T-cell (primary cell): ENCODE measurements around the gene PSMA7. TPM values are rescaled to one million over a fixed set of nuclear protein-coding genes. Genes with fewer than 3 reads are reported as not detected.

Experiments
- ATAC-seq, 4 experiments: fragments of 200-7000 bp in 3 of 4; fragments of 150-1000 bp in 1 of 4; cut with Tn5 transposase; replicated peaks in 1 of 4; 1 replicate in 3 of 4; 2 replicates in 1 of 4; pipeline ENCODE4 v1.10.0; 2021; ENCODE audit warnings: moderate library complexity in 3 of 4, mild to moderate bottlenecking in 2 of 4, moderate number of reproducible peaks in 1 of 4
- CTCF ChIA-PET, 2 donors: fragments of 300-600 bp; sonication (Branson Sonifier 250); formaldehyde crosslinking; loops; one replicate each; lab custom pipeline; 2022; ENCODE audit warnings: antibody characterized with exemption in 2 of 2; lab: Charles Lee
- POLR2A ChIA-PET, 2 donors: fragments of 300-600 bp; sonication (Branson Sonifier 250); formaldehyde crosslinking; loops; one replicate each; lab custom pipeline; 2022; ENCODE audit warnings: antibody characterized with exemption in 2 of 2; lab: Charles Lee
- DNase-seq, 35 experiments: peaks; one replicate each; pipeline versions ENCODE4 v3.0.0 to v3.0.0-alpha.2; 2013 to 2023
- H3K27ac ChIP-seq: one replicate; pipeline ENCODE4 v1.5.1; 2013; ENCODE audit warnings: low read length
- H3K27me3 ChIP-seq, 2 experiments: replicated peaks in 1 of 2; 1 replicate in 1 of 2; 2 replicates in 1 of 2; pipeline versions ENCODE4 v1.6.1 to v1.7.0; 2013; ENCODE audit warnings: low read length in 1 of 2, mixed read lengths in 1 of 2; ENCODE audit not compliant: control insufficient read depth in 2 of 2, insufficient read depth in 2 of 2; ENCODE audit errors: extremely low read depth in 1 of 2
- H3K36me3 ChIP-seq, 2 donors: 1 replicate in 1 of 2; 2 replicates in 1 of 2; pipeline versions ENCODE4 v1.6.1 to v1.7.0; 2013; ENCODE audit warnings: low read length in 1 of 2; ENCODE audit not compliant: control insufficient read depth in 2 of 2, insufficient read depth in 1 of 2; ENCODE audit errors: extremely low read depth in 1 of 2
- H3K4me1 ChIP-seq, 2 experiments: 1 replicate in 1 of 2; 2 replicates in 1 of 2; pipeline versions ENCODE4 v1.6.1 to v1.7.0; 2013; ENCODE audit warnings: low read length in 2 of 2, mixed read lengths in 1 of 2; ENCODE audit not compliant: insufficient read depth in 2 of 2, control insufficient read depth in 1 of 2; ENCODE audit errors: extremely low read depth in 1 of 2
- H3K4me3 ChIP-seq, 2 donors: 1 replicate in 1 of 2; 2 replicates in 1 of 2; pipeline versions ENCODE4 v1.5.1 to v1.7.0; 2013; ENCODE audit warnings: mild to moderate bottlenecking in 2 of 2, low read length in 1 of 2, moderate library complexity in 1 of 2; ENCODE audit not compliant: control insufficient read depth in 1 of 2; ENCODE audit errors: extremely low read depth in 1 of 2
- H3K9me3 ChIP-seq: 2 replicates; pipeline ENCODE4 v1.7.0; 2013
- H3K27ac Mint-ChIP-seq, 2 donors: one replicate each; pipeline ENCODE4 v1.8.0; 2020 to 2021; ENCODE audit warnings: mild to moderate bottlenecking in 2 of 2, mixed read lengths in 2 of 2
- H3K27me3 Mint-ChIP-seq, 2 donors: one replicate each; pipeline ENCODE4 v1.8.0; 2021 to 2022; ENCODE audit warnings: mixed read lengths in 2 of 2
- H3K36me3 Mint-ChIP-seq: one replicate; pipeline ENCODE4 v1.8.0; 2021; ENCODE audit warnings: mixed read lengths
- H3K4me1 Mint-ChIP-seq, 3 donors: one replicate each; pipeline ENCODE4 v1.8.0; 2020 to 2022; ENCODE audit warnings: mixed read lengths in 3 of 3, mild to moderate bottlenecking in 1 of 3
- H3K4me3 Mint-ChIP-seq, 3 donors: one replicate each; pipeline ENCODE4 v1.8.0; 2020 to 2022; ENCODE audit warnings: mild to moderate bottlenecking in 3 of 3, mixed read lengths in 3 of 3, moderate library complexity in 3 of 3
- H3K9me3 Mint-ChIP-seq, 3 donors: one replicate each; pipeline ENCODE4 v1.8.0; 2020 to 2022; ENCODE audit warnings: mixed read lengths in 3 of 3
- WGBS: methylation state at CpG from one replicate; pipeline ENCODE4 v1.1.5; 2013; ENCODE audit warnings: missing lambda C conversion rate; ENCODE audit not compliant: insufficient coverage; 5-methylcytosine and 5-hydroxymethylcytosine counted together
- total RNA-seq, 35 experiments: library from RNA in 6 of 35; stranded (reverse) in 6 of 35; fragments of 120-200 nt in 1 of 35; gene quantifications; one replicate each; pipeline versions ENCODE4 v1.2.1 to v1.2.4 and lab custom pipeline; 2013 to 2026

PSMA7 gene
- total RNA-seq, 5 donors from 2014 or later (not counting 1 experiment from before 2014, with no cell fraction given), result 136 to 233 (median 208) TPM

GRCh38 chr20:62088258-62089127 lies 54.7 kb downstream of the PSMA7 start:
- H3K9me3 Mint-ChIP-seq, result peaks cover 0 to 10% (median 6%) of the 10 kb centered on the region in 3 donors
- no peak overlapping the region for H3K4me3 Mint-ChIP-seq
- peaks cover 11 to 16% of the 10 kb centered on the region in 2 donors for H3K27me3 Mint-ChIP-seq
- Histone ChIP-seq H3K4me1 (no peaks in the 10 kb centered on the region), H3K4me3 (no peak overlapping the region), H3K27ac (no peak overlapping the region), H3K27me3 (peaks cover 0 to 38% of the 10 kb centered on the region in 2 experiments), H3K36me3 (no peaks in the 10 kb centered on the region), H3K9me3 (no peaks in the 10 kb centered on the region)
- no peaks in the 10 kb centered on the region for H3K4me1 Mint-ChIP-seq
- DNase-seq, result peak in 1 of 35 experiments; percentile 45
- ATAC-seq, result peak in 1 of 4 experiments; percentile 26
- WGBS, result 70% methylated on average over 7 of the region's 15 CpGs
- peaks cover 2% of the 10 kb centered on the region for H3K36me3 Mint-ChIP-seq
- ChIA-PET CTCF (no interaction called here), POLR2A (no interaction called here)
- no peak overlapping the region for H3K27ac Mint-ChIP-seq

- no peak overlapping the region for H3K4me3 ChIP-seq
- no peaks in the 10 kb centered on the region for H3K36me3 ChIP-seq
- Mint-ChIP-seq H3K27me3 (peaks cover 9 to 12% of the 10 kb centered on the region in 2 donors), H3K4me3 (no peak overlapping the region), H3K4me1 (no peaks in the 10 kb centered on the region), H3K36me3 (peaks cover 1% of the 10 kb centered on the region), H3K27ac (no peak overlapping the region), H3K9me3 (peaks cover 0 to 7% (median 6%) of the 10 kb centered on the region in 3 donors)
- CTCF ChIA-PET, result no interaction called here
- no peak for DNase-seq
- POLR2A ChIA-PET, result no interaction called here
- H3K27me3 ChIP-seq, result peaks cover 0 to 40% of the 10 kb centered on the region in 2 experiments
- no peak for ATAC-seq
- no peak overlapping the region for H3K27ac ChIP-seq
- 92% methylated on average over 16 of the region's 17 CpGs for WGBS
- no peaks in the 10 kb centered on the region for H3K9me3 ChIP-seq
- no peaks in the 10 kb centered on the region for H3K4me1 ChIP-seq
These were observed 55.6 kb downstream of the PSMA7 start for GRCh38 chr20:62087632-62088031.

DNA sequence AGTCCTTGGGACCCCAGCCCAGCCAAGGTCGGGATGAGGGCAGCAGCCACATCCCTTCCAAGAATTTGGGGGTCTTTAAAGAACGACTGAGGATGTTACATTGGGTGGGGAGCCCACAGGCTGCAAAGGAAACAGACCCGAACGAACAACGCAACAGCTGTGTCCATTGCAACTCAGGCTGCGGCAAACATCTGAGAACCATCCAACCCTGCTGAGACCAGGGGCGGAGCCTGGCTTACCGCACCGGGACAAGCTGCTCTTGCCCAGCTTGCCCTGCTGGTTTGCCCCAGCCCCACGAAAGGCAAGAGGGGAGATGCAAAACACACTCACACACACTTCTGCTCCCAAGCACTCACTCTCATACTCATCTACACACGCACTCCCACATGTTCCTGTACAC lies 56.0 kb downstream of the PSMA7 start:
- H3K4me3 ChIP-seq, result no peak overlapping the region
- H3K4me1 ChIP-seq, result no peaks in the 10 kb centered on the region
- DNase-seq, result no peak
- Mint-ChIP-seq H3K36me3 (no peaks in the 10 kb centered on the region), H3K4me3 (no peak overlapping the region), H3K27me3 (peaks cover 7 to 11% of the 10 kb centered on the region in 2 donors), H3K9me3 (peaks cover 0 to 7% (median 6%) of the 10 kb centered on the region in 3 donors), H3K27ac (no peak overlapping the region), H3K4me1 (no peaks in the 10 kb centered on the region)
- peaks cover 0 to 38% of the 10 kb centered on the region in 2 experiments for H3K27me3 ChIP-seq
- no peak for ATAC-seq
- no peak overlapping the region for H3K27ac ChIP-seq
- no peaks in the 10 kb centered on the region for H3K9me3 ChIP-seq
- 37% methylated on average over 10 of the region's 11 CpGs for WGBS
- POLR2A ChIA-PET, result no interaction called here
- CTCF ChIA-PET, result no interaction called here
- no peaks in the 10 kb centered on the region for H3K36me3 ChIP-seq

Other genes with a start within 250 kb of the PSMA7 start
- gene TAF4, start 77.5 kb downstream of the PSMA7 start, total RNA-seq, result 10 to 100 TPM; 21.7 to 39.5 (median 35.2) TPM
- 10 to 100 TPM; 40.5 to 55.5 (median 54.4) TPM for gene LSM14B, start 20.9 kb downstream of the PSMA7 start, total RNA-seq
- 10 to 100 TPM; 14.6 to 23.6 (median 19.4) TPM for gene SS18L1, start 375 bp upstream of the PSMA7 start, total RNA-seq
- gene MTG2, start 39.6 kb upstream of the PSMA7 start, total RNA-seq, result 10 to 100 TPM; 21.1 to 51.9 (median 44.1) TPM
- not detected for gene HRH3, start 76.9 kb upstream of the PSMA7 start, total RNA-seq
- gene OSBPL2, start 95.1 kb upstream of the PSMA7 start, total RNA-seq, result 10 to 100 TPM; 57.0 to 70.1 (median 63.0) TPM
- 10 to 100 TPM; 44.7 to 80.3 (median 72.9) TPM for gene ADRM1, start 159.6 kb upstream of the PSMA7 start, total RNA-seq
- gene LAMA5, start 223.9 kb upstream of the PSMA7 start, total RNA-seq, result 1 to 10 TPM in 3 of 5 donors, under 1 TPM in 2; 0.48 to 4.3 (median 3.0) TPM
- 1,000 to 10,000 TPM; 2,807 to 3,290 (median 3,085) TPM for gene RPS21, start 243.7 kb upstream of the PSMA7 start, total RNA-seq